Measurements from ENCODE around the gene IL32.
A peak's percentile ranks its signal among the peaks of the same experiment; 100 is the strongest.

GRCh38 chr16:3059041-3059722 lies 6.3 kb upstream of the IL32 start:
- no peak for TF ChIP-seq ZNF318 (IDR thresholded peaks at IDR 0.05; ENCODE audit: borderline replicate concordance in 1 of 2, low read depth in 1 of 2)
- TF ChIP-seq CTCF (IDR thresholded peaks at IDR 0.05 in 2 of 3, conservative IDR thresholded peaks at IDR 0.05 in 1 of 3; ENCODE audit: insufficient read depth in 2 of 3, low read depth in 1 of 3, low read length in 3 of 3), result peak; percentile 87 to 95 (median 91)
- no peak for TF ChIP-seq EZH2 (IDR thresholded peaks at IDR 0.05; ENCODE audit: borderline replicate concordance, low read depth, low read length)
- no peak for TF ChIP-seq MAFK (IDR thresholded peaks at IDR 0.05; ENCODE audit: low read length)
- TF ChIP-seq CHD2 (IDR thresholded peaks at IDR 0.05; ENCODE audit: low read depth, low read length), result no peak
- TF ChIP-seq PHF20 (IDR thresholded peaks at IDR 0.05; ENCODE audit: partially characterized antibody), result peak; percentile 72
- TF ChIP-seq ARNT (IDR thresholded peaks at IDR 0.05), result no peak
- TF ChIP-seq, protein P1, sequence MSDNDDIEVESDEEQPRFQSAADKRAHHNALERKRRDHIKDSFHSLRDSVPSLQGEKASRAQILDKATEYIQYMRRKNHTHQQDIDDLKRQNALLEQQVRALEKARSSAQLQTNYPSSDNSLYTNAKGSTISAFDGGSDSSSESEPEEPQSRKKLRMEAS (CRISPR knock-in tag; IDR thresholded peaks at IDR 0.05), result peak; percentile 89
- TF ChIP-seq, protein P2, sequence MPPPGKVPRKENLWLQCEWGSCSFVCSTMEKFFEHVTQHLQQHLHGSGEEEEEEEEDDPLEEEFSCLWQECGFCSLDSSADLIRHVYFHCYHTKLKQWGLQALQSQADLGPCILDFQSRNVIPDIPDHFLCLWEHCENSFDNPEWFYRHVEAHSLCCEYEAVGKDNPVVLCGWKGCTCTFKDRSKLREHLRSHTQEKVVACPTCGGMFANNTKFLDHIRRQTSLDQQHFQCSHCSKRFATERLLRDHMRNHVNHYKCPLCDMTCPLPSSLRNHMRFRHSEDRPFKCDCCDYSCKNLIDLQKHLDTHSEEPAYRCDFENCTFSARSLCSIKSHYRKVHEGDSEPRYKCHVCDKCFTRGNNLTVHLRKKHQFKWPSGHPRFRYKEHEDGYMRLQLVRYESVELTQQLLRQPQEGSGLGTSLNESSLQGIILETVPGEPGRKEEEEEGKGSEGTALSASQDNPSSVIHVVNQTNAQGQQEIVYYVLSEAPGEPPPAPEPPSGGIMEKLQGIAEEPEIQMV (tag; conservative IDR thresholded peaks at IDR 0.05; ENCODE audit: low read depth), result no peak
- TF ChIP-seq MAZ (CRISPR knock-in tag; conservative IDR thresholded peaks at IDR 0.05 in 1 of 2, IDR thresholded peaks at IDR 0.05 in 1 of 2), result peak; percentile 97 to 98
- no peak for TF ChIP-seq PHF21A (IDR thresholded peaks at IDR 0.05; ENCODE audit: borderline replicate concordance, low read depth)
